ENCODE results near the gene TSPO2. TPM values are rescaled to one million over a fixed set of nuclear protein-coding genes. Genes with fewer than 3 reads are reported as not detected.

Gene TSPO2
- total and polyA plus RNA-seq, 12 donors = 0.44 TPM; not detected in 11

GRCh38 chr6:41027241-41027640 is 15.0 kb upstream of the TSPO2 start:
- H3K9me3 ChIP-seq (replicated peaks in 1 of 3) = no peaks in the 10 kb centered on the region
- intact Hi-C loops (cut with DNase I) = loop anchor here (2.0 to 10.0 kb wide), 3 partner anchors 132 to 1042 kb away; no protein-coding TSS in a partner anchor
- no peaks in the 10 kb centered on the region for H3K27me3 ChIP-seq
- no peaks in the 10 kb centered on the region for H3K36me3 ChIP-seq (replicated peaks in 1 of 2)
- H3K27ac ChIP-seq = peak overlapping the region in 1 of 5 donors; percentile 28
- peak overlapping the region in 1 of 4 donors; percentile 48 for H3K4me3 ChIP-seq
- WGBS, 4 donors = 48 to 56% (median 53%) methylated on average over 4 of the region's 4 CpGs
- DNase-seq = no peak
- TF ChIP-seq POLR2A (IDR thresholded peaks at IDR 0.05) (no peak), CTCF (IDR thresholded peaks at IDR 0.05) (no peak)
- H3K4me1 ChIP-seq (replicated peaks in 1 of 2) = peaks cover 6 to 18% of the 10 kb centered on the region in 2 donors

- WGBS, 4 donors = 3 to 18% (median 6%) methylated on average over 5 to 45 of the region's 45 CpGs
- intact Hi-C loops (cut with DNase I) = loop anchor here (2.0 to 10.0 kb wide), 3 partner anchors 133 to 1043 kb away; no protein-coding TSS in a partner anchor
- peaks cover 6 to 15% of the 10 kb centered on the region in 2 donors for H3K4me1 ChIP-seq (replicated peaks in 1 of 2)
- DNase-seq = peak; percentile 70 to 90 (median 86)
- H3K27ac ChIP-seq = peak overlapping the region in 2 of 5 donors; percentile 51 to 52
- TF ChIP-seq POLR2A (IDR thresholded peaks at IDR 0.05) (peak in 1 of 2 donors; percentile 9), CTCF (IDR thresholded peaks at IDR 0.05) (peak; percentile 94 to 100 (median 98))
- peak overlapping the region in 2 of 4 donors; percentile 20 to 48 for H3K4me3 ChIP-seq
- H3K27me3 ChIP-seq = no peaks in the 10 kb centered on the region
- H3K9me3 ChIP-seq (replicated peaks in 1 of 3) = no peaks in the 10 kb centered on the region
- no peaks in the 10 kb centered on the region for H3K36me3 ChIP-seq (replicated peaks in 1 of 2)
Measured at GRCh38 chr6:41027799-41028560, 14.3 kb upstream of the TSPO2 start.

GRCh38 chr6:41028561-41029412 is 13.5 kb upstream of the TSPO2 start:
- intact Hi-C loops (cut with DNase I) = loop anchor here (5.0 to 10.0 kb wide), 2 partner anchors 136 to 1044 kb away; no protein-coding TSS in a partner anchor
- Histone ChIP-seq H3K27me3 (no peaks in the 10 kb centered on the region), H3K9me3 (replicated peaks in 1 of 3) (no peaks in the 10 kb centered on the region), H3K4me3 (peak overlapping the region in 2 of 4 donors; percentile 20 to 48), H3K36me3 (replicated peaks in 1 of 2) (no peaks in the 10 kb centered on the region), H3K4me1 (replicated peaks in 1 of 2) (peaks cover 6 to 15% of the 10 kb centered on the region in 2 donors), H3K27ac (peak overlapping the region in 2 of 5 donors; percentile 51 to 52)
- TF ChIP-seq CTCF (IDR thresholded peaks at IDR 0.05) = no peak
- TF ChIP-seq POLR2A (IDR thresholded peaks at IDR 0.05) = no peak
- 41 to 61% (median 54%) methylated on average over 9 to 13 of the region's 13 CpGs for WGBS, 4 donors
- DNase-seq = no peak

GRCh38 chr6:41032830-41033229 is 9.4 kb upstream of the TSPO2 start:
- Histone ChIP-seq H3K9me3 (replicated peaks in 1 of 3) (no peaks in the 10 kb centered on the region), H3K4me3 (no peak overlapping the region), H3K27ac (no peak overlapping the region), H3K27me3 (no peaks in the 10 kb centered on the region), H3K4me1 (replicated peaks in 1 of 2) (peaks cover 0 to 6% of the 10 kb centered on the region in 2 donors), H3K36me3 (replicated peaks in 1 of 2) (no peaks in the 10 kb centered on the region)
- TF ChIP-seq CTCF (IDR thresholded peaks at IDR 0.05) (no peak), POLR2A (IDR thresholded peaks at IDR 0.05) (no peak)
- DNase-seq = no peak
- intact Hi-C loops (cut with DNase I) = no loop called here
- 93 to 97% (median 94%) methylated on average over 4 to 15 of the region's 15 CpGs for WGBS, 4 donors
